GM12801 (cell line): Measurements from ENCODE around the gene PIEZO1.

ENCODE experiments used
- TF ChIP-seq, protein P1 (sequence below): IDR thresholded peaks from one replicate; pipeline ENCODE4 v1.5.1; 2011; ENCODE audit warnings: control low read depth; ENCODE audit not compliant: insufficient read length; ENCODE audit errors: extremely low read depth

The PIEZO1 gene

DNA sequence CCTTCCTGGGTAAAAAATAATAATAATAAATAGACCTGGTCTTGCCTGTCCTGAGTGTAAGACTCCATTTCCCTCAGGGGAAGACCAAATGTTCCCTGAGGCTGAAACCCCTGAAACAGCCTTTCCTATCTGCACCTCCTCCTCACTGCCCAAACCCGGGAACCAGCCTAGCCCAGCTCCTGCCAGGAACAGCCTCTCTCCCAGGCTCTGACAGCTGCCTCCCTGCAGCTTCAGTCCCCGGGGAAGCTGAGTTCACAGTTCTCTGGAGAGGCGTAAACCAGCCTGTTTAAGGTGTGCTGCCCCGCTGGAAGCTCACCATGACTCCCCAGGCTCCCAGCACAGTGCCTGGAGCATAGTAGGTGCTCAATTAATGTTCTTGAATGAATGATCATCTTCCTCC lies 11.3 kb upstream of the PIEZO1 start:
- TF ChIP-seq, protein P1, sequence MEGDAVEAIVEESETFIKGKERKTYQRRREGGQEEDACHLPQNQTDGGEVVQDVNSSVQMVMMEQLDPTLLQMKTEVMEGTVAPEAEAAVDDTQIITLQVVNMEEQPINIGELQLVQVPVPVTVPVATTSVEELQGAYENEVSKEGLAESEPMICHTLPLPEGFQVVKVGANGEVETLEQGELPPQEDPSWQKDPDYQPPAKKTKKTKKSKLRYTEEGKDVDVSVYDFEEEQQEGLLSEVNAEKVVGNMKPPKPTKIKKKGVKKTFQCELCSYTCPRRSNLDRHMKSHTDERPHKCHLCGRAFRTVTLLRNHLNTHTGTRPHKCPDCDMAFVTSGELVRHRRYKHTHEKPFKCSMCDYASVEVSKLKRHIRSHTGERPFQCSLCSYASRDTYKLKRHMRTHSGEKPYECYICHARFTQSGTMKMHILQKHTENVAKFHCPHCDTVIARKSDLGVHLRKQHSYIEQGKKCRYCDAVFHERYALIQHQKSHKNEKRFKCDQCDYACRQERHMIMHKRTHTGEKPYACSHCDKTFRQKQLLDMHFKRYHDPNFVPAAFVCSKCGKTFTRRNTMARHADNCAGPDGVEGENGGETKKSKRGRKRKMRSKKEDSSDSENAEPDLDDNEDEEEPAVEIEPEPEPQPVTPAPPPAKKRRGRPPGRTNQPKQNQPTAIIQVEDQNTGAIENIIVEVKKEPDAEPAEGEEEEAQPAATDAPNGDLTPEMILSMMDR = no peak

DNA sequence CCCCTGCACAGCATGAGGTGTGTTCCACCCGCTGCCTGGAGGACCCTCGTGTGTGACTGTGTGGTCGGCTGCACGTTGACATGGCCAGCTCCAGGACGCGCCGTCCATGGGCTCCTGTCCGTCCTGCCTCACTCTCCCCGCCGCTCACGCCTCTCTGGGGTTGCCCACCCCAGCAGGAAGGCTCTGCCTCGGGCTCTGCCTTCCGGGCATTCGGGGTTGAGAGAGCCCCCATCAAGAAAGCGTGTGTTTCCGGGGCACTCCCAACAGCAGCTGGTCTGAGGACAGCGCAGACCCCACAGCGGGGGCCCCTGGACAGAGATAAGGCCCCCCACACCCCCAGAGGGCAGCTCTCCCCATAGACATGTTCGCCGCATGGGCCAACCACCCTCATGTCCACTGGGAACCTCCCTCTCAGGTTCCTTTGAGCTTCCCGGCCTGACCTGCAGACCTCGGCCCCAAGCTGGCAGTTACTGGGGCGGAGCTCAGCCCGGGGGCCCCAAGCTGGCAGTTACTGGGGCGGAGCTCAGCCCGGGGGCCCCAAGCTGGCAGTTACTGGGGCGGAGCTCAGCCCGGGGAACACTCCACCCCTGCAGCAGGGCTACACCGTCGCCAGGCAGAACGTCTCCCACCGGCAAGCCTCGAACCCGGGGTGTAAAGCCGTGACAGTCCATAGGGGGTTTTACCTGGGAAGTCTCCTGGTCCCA lies 8.4 kb upstream of the PIEZO1 start:
- TF ChIP-seq, protein P1 = no peak

DNA sequence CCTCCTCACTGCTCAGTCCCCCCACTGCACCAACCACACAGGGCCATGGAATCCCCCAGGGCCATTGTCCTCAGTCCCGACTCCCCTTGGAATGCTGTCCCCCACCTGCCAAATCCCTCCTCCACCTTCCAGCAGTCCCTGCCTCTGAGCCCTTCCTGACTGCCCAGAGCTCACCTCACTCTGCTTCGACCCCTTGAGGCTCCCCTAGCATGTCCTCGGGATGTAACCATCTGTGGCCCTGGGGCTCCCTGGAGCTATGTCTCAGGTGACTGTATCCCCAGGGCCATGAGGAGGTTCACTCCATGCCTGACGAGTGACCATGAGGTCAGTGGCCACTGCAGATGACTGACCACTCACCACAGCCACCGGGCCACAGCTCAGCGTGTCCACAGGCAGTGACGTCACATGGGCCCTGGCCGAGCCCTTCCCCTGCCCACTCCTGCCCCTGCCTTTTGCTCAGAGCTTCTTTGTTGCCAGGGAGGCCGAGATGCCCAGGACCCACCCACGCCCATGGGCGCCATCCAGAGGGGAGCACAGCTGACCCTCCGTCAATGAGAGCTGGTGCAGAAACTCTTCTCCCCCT lies 7.7 kb upstream of the PIEZO1 start:
- TF ChIP-seq, protein P1 = no peak

DNA sequence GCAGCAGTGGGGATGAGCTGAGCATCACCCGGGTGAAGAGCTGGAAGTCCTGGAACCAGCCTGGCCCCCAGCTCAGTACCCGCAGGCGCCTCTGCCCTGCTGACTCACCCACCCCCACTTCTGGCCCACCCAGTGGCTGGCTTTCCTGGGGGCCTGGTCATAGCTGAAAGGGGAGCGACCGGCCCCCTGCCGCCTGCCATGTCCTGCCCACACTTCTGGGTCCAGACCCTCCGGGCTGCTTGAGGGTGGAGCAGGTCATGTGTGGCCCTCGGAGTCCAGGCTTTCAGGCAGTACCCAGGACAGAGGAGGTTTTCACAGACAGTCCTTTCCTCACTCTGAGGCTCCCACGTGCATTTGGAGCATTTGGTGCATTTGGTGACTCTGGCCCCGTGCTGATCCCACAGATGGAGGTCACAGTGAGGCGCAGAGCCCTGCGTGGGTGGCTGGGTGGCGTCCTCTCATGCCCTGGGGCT lies 7.1 kb upstream of the PIEZO1 start:
- TF ChIP-seq, protein P1 = no peak

DNA sequence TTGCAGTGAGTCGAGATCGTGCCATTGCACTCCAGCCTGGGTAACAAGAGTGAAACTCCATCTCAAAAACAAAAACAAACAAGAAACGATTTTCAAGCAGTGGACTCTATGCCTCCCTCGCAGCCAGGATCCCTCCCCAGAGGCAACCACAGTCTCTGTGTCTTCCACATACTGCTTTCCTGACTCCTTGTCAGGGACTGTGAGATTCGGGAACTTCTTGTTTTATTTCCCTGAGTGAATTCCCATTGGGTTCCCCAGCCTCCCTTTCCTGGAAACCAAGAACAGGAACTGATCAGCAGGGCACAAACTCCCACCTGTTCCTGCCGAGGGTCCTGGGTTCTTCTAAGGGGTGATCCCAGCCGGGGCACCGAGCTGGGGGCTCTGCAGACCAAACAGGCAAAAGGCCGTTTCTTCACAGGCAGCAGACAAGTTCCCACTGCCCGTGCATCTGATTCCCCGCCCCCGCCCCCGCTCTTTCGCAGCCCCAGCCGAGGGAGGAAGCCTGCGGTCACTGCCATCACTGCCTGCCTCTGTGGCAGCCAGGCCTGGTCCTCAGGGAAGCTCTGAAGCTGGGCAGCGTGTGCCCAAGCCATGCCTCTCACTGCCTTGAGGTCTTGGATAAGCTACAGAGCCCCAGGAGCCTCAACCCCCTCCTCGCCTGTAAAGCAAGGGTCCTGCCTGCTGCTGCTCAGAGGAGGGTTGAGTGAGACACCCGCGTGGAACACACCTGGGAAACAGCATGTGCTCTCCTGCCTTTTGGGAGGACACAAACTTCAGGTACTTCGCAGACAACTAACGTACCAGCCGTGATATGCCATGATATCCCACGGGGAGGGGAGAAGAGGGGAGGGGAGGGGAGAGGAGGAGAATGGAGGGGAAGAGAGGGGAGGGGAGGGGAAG lies 5.5 kb upstream of the PIEZO1 start:
- TF ChIP-seq, protein P1 = no peak

DNA sequence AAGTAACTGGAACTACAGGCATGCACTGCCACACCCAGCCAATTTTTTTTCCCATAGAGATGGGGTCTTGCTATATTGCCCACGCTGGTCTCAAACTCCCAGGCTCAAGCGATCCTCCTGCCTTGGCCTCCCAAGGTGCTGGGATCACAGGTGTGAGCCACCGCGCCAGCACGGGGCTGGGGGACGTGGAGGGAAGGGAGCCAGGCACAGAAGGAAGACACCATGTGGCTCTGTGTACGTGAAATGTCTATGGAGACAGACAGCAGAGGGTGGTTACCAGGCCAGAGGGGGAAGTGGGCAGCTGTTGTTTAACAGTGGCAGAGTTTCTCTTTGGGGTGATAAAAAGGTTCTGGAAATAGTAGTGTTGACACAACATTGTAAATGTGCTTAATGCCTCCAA lies 4.6 kb upstream of the PIEZO1 start:
- TF ChIP-seq, protein P1 = no peak

DNA sequence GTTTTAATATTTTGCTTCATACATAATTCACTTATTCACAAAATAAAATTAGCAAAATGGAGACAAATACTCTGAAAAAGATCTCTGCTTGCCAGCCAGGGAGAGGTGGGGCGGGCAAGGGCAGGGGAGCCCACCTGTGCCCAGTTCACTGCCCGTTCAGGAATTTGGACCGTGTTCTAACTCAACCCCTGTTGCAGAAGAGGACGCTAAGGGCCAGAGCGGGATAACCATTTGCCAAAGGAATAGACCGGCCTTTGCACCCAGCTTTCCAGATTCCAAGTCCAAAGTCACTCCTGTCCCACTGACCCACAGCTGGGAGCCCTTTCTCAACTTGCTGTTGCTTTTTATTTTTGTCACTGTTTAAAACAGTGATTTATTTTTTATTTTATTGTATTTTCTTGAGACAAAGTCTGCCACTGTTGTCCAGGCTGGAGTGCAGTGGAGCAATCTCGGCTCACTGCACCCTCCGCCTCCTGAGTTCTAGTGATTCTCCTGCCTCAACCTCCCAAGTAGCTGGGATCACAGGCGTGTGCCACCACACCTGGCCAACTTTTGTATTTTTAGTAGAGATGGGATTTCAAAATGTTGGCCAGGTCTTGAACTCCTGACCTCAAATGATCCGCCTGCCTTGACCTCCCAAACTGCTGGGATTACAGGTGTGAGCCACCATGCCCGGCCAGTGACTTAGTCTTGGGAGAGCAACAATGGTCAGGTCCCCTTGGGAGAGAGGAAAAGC lies 2.7 kb upstream of the PIEZO1 start:
- TF ChIP-seq, protein P1 = no peak
